GM12873 (cell line): ENCODE results near the gene KCNT1.

ENCODE experiments used
- CTCF ChIP-seq: IDR thresholded peaks from 2 replicates; pipeline ENCODE4 v1.5.1; 2012; ENCODE audit warnings: low read depth, mild to moderate bottlenecking, moderate library complexity, low read length, control low read depth; ENCODE audit not compliant: insufficient read depth; ENCODE audit errors: missing control alignments

The KCNT1 gene

DNA sequence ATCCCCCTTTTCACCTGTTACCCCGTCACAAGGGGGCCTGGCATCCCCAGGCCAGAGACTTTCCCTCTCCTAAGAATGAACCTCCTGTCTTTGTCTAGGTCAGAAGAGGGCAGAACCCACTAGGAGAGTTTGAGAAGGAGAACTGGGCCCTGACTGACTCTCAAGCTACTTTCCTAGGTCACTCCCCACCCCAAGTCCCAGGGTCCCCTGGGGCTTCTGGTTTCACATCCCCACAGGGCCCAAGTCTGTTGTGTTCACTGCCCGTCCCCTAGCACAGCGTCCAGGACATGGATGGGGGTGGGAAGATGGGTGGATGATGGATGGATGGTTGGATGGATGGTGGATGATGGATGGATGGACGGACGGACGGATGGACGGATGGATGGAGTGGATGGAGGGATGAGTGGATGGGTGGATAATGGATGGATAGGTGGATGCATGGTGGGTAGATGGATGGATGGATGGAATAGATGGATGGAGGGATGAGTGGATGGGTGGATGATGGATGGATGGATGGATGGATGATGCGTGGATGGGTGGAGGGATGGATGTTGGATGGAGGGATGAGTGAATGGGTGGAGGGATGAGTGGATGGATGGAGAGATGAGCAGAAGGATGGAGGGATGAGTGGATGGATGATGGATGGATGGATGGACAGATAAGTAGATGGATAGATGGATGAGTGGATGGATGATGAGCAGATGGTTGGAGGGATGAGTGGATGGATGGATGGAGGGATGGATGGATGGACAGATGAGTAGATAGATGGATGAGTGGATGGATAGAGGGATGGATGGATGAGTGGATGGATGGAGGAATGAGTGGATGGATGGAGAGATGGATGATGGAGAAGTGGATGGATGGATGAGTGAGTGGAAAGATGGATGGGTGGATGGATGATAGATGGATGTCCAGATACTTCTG is 50.6 kb downstream of the KCNT1 start:
- TF ChIP-seq CTCF, result no peak

DNA sequence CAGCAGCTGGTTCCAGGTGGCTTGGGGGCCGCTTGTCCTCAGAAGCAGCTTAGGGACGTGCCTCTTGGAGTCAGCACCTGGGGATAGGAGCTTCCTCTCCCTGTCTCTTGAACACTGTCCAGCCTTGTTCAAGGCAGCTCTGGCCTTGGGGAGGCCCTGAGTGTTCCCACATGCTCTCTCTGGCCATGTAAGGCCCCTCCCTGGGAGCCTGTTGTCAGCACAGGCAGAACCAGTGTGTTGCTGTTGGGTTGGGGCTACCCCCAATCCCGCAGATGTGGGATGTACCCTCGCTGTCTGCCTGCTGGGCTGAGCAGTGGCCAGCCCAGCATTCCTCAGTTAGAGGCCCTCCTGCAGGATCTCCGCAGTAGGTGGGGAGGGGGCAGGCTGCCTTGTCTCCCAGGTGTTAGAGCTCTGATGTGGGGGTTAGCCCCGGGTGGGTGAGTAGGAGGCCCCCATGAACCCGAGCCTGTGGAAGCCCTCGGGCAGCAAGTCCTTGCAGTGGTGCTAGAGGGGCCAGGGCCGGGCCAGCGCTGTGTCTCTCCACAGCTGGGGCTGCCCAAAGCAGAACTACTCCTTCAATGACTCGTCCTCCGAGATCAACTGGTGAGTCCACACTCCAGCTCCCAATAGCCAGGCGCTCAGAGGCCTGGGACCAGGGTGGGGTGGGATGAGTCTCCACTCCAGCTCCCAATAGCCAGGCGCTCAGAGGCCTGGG is 51.6 kb downstream of the KCNT1 start:
- TF ChIP-seq CTCF, result no peak

- no peak for TF ChIP-seq CTCF
Observed at GRCh38 chr9:135756576-135756975, 54.6 kb downstream of the KCNT1 start.

GRCh38 chr9:135757356-135757755 is 55.4 kb downstream of the KCNT1 start:
- no peak for TF ChIP-seq CTCF

- TF ChIP-seq CTCF, result no peak
Observed at GRCh38 chr9:135758056-135758455, 56.1 kb downstream of the KCNT1 start.

DNA sequence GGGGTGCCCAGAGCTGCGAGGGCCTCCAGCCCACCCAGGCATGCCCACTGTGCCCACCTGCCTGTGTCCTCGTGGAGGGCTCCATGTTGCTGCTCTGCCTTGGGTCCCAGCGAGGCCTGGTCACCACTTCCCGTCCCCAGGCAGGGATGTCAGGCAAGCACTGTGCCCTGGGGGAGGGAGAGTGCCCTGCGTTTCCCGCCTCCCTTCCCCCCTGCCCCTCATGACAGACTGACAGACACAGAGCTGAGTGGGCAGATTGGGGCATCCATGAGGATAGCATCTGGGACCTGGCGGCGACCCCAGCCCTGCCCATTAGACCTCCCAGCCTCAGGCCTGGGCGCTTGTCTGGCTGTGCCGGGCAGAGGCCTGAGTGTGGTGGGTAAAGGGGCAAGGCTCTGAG is 56.9 kb downstream of the KCNT1 start:
- no peak for TF ChIP-seq CTCF

DNA sequence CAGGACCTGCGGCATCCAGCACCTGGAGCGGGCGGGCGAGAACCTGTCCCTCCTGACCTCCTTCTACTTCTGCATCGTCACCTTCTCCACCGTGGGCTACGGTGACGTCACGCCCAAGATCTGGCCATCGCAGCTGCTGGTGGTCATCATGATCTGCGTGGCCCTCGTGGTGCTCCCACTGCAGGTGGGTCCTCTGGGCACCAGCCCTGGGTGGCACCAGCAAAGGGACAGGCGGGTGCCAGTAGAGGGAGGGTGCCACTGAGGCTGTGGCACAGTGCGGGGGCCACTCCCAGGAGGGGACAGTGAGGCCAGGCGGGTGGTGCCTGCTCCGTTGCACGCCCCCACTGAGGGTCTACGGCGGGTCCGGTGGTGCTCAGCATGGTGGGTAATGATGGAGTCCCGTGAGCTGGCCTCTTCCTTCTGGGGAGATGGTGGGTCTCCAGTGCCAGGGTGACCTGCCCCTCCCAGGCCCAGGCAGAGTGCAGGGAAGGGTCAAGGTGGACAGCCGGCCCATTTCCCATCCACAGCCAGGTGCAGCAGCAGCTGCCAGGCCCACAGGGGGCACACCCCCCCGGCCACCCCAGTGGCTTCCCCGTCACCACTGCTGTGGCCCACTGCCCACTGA is 57.8 kb downstream of the KCNT1 start:
- no peak for TF ChIP-seq CTCF
